ENCODE data around the gene TGFA.

TGFA gene

DNA sequence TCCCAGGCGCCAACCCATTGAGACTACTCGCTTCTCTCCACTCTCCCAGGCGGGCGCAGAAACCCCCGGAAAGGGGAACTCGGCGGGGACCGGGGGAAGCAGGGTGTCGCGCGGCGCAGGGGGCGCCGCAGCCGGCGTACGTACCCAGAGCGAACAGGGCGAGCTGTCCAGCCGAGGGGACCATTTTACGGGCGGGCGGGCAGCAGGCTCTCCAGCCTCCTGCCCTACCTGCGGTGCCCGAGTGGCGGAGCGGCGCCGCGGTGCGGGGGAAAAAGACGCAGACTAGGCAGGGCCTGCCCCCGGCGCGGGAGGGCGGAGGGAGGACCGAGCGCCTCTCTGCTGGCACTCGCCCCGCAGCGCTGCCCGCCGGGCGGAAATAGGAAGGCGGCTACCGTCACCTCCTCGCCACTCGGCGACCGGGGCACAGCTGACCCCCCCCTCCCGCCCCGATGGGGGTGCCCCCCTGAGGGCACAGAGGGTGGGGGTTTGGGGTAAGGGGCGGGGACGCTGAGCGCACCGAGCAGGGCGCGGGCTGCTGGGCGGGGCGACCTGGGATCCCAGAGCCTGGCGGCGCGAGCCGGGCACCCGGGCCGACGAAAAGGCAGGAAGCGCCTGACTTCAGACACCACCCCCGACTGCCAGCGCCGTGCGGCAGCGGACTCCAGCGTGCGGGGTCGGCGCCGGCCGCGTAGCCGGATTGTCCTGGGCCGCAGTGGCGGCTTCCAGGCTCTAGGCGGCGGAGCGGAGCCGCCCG, at the start of gene TGFA:
Gene TGFA (minus strand): TSS at position 243 of the 754 bp plus-strand sequence. CDS start 59 bp downstream, at position 184.
- peak; percentile 60 for DNase-seq (ENCODE audit: low spot score)

DNA sequence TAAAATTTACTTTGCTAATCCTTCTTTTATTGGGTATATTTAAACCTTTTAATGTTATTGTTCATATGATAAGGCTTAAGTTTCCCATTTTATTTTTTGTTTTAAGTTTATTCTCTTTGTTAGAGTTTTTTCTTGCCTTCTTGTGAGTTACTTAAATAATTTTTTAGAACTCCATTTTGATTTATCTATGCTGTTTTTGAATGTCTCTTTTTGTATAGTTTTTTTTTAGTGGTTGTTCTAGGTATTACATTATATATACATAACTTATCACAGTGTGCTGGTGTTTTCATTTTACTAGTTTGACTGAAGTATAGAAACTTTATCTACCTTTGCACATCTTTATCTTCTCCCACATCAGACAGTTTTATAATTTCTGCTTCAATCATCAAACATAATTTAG, 49.4 kb upstream of the TGFA start:
- no peak for DNase-seq (ENCODE audit: low spot score)

DNA sequence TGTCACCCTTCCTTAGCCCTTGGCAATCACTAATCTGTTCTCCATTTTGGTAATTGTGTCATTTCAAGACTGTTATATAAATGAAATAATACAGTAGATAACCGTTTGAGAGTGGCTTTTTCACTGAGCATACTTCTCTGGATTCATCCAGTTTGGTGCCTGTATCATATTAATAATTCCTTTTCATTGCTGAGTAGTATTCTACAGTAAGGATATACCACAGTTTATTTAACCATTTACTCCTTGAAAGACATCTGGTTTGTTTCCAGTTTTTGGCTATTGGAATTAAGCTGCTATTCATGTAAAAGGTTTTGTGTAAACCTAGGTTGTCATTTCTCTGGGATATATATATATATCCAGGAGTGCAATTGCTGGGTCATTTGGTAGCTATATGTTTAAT, 44.6 kb upstream of the TGFA start:
- no peak for DNase-seq (ENCODE audit: low spot score)

DNA sequence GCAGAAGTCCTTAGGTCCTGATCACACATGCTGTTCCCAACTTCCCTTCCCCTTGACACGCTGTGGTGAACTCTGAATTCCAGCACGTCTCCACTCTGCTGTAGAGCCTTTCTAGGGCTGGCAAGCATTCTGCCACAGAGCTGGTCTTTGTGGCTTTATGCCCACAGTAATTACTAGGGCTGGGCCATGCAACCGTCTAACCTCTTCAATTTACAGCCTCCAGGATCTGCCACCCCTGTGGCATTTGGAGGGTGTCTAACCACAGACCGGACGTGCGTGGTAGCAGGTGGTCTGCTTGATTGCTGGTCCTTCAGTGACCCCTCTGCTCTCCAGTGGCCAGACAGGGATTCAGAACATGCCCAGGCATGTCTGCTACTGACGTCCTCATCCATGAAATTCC, 43.1 kb upstream of the TGFA start:
- DNase-seq (ENCODE audit: low spot score) = no peak

DNA sequence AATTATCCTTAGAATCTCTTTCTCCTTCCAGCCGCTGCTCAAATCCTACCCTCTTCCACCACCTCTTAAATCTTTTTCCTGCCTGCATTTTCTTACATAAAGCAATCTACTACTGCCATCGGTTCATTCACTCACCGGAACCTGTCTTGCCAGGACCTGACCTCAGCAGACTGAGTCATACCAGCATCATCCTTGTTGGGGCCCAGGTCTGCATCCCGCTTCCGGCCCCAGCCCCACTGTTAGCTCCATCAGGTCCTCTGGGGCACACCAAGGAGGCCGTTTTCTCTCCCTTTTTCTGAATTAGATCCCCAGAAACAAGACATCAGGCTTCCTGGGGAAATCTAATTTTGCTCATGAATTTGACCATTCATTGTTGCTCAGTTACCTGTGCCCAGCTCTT, 42.7 kb upstream of the TGFA start:
- no peak for DNase-seq (ENCODE audit: low spot score)

DNA sequence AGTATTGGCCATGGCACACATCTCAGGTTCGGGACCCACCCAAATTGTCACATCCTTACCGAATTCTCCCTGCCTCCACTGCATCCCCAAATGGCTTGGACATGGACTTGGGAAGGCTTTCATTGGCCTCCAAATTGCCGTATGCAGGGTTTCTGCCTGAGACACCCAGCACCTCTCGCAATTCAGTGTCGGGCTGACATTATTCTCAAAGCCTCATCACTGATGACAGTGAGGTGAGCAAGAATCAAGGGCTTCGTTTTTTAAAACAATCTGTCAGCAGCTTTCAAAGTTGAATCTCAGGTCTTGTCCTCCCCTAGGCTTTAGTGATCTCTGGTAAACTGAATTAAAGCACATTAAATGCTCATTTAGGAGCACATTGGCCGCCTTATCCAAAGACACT, 29.5 kb upstream of the TGFA start:
- DNase-seq (ENCODE audit: low spot score) = no peak

DNA sequence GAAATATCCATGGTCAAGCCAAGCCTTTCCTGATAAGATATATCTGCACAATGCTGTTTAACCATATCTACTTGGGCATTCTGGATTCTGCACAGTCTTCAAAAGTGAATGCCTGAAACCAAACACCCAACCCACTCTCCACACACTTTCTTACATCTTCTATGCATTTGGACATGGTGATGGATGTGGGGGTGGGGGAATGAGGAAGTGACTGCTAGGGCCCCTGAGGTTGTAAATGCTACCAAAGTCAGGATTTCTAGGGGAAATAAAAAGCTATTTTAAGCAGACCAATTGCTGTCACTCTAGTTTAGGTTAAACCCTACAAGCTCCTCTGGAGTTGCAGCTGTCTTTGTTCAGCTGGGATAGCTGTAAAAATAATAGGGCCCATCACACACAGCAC, 26.7 kb upstream of the TGFA start:
- DNase-seq (ENCODE audit: low spot score) = no peak

DNA sequence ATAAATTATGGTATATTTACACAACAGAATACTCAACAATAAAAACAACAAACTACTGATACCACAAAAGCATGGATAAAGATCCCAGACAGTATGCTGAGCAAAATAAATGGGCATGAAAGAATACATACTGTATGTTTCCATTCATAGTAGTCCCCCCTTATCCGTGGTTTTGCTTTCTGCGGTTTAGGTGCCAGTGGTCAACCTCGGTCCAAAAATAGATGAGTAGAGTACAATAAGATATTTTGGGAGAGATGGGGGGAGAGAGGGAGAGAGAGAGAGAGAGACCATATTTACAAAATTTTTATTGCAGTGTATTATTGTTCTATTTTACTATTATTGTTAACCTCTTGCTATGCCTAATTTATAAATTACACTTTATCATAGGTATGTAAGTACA, 21.0 kb upstream of the TGFA start:
- no peak for DNase-seq (ENCODE audit: low spot score)

DNA sequence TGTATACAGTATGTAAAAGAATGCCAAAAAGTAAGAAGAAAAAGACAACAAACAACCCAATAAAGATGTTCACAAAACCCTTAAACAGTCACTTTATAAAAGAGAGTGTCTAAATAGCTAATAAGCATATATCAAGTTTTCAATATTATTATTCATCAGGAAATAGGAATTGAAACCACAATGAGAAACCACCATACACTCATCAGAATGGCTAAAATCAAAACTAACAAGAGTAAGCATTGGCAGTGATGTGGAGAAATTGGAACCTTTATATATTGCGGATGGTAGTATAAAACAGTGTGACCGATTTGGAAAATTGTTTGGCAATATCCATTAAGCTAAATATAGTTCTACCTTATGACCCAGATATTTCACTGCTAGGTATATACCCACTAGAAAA, 20.5 kb upstream of the TGFA start:
- DNase-seq (ENCODE audit: low spot score) = no peak

DNA sequence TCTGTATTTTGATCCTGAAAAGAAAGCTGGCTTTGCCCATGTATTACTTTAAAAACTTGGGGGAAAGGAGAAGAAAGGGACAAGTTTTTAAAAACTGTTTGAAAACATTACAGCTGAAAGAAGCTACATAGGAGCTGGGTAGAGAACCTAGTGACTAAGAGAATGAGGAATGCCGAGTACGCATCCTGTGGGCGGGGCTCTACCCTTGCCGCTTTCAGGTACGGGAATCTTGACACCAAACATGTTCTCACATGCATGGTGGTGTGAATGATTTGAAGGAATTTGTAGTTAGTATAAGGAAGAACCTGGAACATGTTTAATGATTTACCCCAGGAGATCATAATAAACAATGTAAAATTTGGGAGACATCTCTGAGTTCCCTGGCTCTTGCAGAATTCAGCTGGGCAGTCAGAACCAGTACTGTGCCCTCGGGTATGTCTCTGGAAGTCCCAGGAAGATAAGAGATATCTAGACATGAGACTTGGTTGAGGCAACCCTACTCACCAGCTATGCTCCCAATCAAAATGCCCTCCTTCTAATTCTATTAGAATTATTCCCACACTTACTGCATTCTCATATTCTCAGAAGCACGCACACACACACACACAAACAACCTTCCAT, 16.5 kb upstream of the TGFA start:
- DNase-seq (ENCODE audit: low spot score) = no peak

DNA sequence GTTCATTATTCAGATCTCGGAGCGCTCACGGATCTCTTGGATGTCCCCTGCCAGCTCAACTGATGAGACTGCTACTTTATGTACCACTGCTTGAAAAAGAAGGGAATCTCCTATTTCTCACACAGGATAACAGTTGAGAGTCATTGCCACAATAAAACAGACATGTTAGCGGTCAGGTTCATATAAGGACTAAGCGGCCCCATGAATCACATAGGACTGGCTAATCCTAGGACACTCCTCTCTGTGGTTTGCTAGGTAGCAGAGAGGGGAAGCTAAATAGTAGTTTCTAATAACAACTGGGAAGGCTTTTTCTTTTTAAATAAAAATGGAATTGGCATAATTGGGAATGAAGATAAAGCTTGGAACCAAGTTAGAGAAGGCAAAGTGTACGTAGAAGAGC, 15.9 kb upstream of the TGFA start:
- DNase-seq (ENCODE audit: low spot score) = no peak

DNA sequence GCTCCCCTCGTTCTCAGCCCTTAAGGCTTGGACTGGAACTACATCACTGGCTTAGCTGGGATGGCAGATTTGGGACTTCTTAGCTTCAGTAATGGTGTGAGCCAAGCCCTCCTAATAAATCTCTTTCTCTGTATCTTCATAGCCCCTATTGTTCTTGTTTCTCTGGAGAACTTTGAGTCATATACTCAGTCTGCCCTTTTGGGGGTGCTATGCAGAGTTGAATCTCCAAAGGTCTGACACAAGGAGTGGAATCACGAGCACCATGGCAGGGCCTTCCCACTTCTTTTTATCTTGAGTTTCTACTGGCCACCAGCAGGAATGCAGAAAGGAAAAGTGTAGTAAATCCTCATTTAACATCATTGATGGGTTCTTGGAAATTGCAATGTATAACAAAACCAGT, 13.3 kb upstream of the TGFA start:
- no peak for DNase-seq (ENCODE audit: low spot score)

DNA sequence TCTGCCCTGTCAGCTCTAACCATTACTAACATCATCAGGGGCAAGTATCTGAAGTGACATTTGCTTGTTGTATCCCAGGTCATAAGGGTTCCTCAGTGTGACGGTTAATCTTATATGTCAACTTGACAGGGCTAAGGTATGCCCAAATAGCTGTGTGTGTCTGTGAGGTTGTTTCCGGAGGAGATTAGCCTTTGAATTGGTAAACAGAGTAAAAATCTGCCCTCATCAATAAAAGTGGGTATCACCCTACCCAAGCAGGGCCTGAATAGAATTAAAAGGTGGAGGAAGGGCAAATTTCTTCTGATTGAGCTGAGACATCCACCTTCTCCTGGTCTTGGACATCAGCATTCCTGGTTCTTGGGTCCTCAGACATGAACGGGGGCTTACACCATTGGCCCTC, 12.8 kb upstream of the TGFA start:
- DNase-seq (ENCODE audit: low spot score) = no peak

DNA sequence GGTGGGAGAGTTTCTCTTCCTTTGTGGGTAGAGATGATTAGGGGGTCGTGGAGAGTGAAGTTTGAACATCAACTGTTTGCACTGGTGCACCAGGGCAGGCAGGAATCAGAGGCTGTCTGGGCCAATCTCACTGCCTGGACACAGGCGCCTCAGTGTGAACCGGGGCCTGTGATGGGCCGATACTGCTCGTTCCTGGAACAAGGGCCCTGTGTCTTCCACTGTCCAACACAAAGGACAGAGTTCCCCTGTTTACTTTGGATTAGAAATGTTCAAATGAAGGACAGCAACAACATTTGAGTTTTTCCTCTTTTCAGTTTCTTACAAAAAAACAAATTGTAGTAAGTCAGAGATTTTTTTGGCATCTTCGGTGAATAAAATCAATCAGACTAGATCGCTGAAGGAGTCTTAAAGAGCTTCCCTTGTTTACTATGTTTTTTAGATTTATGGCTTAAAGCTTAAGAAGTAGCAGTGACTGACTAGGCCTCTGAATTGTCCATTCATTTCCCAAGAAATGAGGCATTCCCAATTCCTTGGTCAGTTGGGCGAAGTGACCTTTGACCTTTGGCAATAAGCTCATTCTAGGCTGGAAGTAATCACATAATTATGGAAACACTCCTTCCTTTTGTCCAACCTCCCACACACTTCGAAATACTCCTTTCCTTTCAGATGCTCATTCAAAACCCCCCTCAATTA, 11.6 kb upstream of the TGFA start:
- DNase-seq (ENCODE audit: low spot score) = no peak

DNA sequence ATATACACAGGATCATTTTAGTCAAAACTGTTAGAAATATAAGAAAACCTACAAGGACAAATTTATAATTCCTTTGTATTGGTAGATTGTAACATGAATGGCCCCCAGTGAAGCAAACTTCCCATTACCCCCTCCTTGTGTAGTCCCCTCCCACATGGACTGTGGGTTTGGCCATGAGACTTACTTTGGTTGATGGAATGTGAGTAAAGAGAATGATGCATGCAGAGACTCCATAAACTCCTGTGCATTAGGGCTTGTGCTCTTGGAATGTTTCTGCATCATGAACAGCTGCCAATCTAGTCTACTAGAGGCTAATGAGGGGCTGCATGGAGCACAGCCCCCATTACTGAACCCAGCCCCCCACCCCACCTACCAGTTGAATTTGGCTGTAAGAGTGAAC, 8.3 kb upstream of the TGFA start:
- DNase-seq (ENCODE audit: low spot score) = no peak

DNA sequence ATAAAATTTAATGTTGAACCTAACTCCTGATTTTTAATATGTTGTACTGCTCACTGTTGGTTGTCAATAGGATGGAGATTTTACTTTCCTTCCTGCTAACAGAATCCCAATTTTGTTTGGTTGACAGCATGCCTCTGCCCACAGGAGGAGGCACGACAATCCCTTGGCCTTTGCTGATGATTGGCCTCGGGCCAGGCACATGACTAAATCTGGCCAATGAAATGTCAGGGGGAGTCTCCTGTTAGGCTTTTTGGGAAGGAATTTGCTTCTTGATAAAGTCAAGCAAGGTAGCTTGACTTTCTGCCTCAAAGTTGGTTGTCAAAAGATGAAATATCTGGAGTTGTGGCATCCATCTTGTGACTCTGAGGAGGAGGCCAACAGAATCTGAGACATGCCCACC, 6.8 kb upstream of the TGFA start:
- DNase-seq (ENCODE audit: low spot score) = no peak

DNA sequence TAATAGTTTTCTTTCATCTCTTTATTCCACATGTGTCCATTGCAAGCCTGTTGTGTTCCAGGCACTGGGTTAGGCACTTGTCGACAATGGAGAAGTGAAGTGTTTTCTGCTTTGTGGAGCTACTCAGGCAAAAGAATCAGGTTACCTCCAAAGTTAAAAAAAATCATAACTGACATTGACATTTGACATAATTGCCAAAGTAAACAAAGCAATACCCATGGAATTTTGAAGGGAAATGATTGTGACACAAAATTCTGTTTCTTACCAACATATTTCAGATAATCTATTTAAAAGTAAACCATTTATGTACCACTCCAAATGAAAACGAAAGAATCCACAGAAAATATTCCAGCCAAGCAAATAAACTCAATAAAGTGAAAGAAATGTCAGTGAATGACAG, 6.4 kb upstream of the TGFA start:
- no peak for DNase-seq (ENCODE audit: low spot score)

DNA sequence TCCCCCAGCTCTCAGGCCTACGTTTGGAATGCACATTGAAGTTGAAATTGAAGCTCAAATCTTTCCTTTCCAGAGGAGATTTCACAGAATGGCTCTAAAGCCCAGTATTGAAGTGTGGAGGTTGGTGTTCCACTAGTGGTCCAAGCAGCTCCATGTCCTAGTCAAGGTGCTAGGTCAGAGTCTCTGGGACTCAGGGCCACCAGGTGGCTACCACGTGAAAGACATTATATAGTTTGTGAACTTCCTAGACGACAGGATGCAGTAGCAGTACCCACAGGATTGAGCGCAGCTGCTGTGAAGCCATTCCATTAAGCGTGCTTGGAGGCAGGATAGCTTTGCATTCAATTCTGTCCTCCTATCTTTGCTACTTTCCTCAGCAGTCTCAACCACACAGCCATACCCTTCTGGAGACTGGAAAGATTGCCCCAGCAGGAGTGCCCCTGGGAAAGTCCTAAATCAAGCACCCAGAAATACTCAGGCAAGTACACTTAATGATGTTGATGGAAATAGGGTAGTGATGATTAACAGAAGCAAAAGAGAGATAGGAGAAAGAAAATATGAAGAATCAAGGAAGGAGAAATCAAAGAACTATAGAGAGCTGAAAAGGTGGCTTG, 4.7 kb upstream of the TGFA start:
- DNase-seq (ENCODE audit: low spot score) = no peak

DNA sequence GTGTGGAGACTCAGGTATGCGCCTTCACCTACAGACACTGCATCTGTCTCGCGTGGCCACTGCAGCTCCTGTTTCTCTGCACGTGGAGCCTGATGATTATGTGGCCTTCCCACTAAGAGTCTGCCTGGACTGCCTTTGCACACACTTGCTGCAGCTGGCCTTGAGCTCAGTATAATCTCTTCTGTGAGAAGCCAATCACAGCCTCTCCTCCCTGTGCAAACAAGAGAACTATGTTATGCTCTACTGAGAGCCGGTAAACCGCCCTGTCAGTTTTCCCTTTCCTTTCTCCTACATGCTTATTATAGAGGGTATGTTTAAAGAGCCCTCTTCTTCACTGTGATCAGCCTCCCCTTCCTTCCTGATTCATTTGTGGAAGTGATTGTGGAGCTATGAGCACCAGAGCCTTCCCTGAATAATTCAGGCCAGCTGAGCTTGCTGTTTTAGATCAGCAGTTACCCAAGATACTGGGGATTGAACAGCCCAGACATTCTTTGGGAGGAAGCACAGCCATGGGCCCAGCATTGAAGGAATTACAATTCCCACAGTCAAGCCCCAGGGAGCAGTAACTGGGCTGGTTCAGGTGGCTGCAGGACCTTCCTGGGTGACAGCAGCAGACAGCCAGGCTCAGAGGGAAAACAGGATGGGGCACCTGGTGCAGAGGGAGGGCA, 3.7 kb upstream of the TGFA start:
- DNase-seq (ENCODE audit: low spot score) = no peak

DNA sequence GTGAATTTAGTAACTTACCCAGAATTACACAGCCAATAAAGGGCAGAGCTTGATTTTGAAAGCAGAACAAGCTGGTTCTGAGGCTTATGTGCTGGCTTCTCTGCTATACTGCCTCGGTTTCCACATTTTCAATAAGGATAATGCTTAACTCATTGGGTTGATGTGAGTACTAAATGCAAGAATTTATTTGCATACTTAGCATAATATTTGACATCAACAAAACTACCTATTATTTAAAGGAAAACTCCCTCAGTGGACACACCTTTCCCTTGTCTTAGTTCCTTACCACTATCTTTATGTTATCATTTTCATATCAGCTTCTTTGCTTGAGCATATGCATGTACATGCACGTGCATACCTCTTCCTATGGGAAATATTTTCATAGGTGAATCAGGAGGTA, 3.0 kb upstream of the TGFA start:
- no peak for DNase-seq (ENCODE audit: low spot score)

DNA sequence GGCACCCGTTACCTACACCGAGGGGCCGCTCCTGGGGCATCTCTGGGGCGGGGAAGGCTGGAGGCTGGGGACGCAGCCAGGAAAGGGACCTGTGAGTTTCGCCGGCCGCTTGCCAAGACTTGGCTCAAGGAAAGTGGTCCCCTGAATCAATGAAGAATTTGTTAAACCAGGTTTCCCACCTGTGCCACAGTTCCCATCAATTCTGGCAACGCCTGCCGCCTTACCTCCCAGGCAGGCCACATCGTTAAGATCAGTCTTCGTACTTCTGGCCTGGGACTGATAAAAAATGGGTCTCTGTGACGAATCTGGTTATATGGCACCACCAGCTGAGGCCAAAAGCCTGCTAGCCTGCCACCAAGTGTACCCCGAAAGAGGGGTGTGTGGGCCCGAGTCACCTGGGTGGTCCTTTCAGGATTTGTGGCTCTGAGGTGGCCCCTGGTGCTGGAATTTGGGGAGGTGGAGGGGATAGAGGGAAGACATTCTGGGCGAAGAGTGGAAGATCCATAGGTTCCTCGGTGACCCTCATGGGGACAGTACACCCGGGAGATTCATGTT, 789 bp upstream of the TGFA start:
- no peak for DNase-seq (ENCODE audit: low spot score)

DNA sequence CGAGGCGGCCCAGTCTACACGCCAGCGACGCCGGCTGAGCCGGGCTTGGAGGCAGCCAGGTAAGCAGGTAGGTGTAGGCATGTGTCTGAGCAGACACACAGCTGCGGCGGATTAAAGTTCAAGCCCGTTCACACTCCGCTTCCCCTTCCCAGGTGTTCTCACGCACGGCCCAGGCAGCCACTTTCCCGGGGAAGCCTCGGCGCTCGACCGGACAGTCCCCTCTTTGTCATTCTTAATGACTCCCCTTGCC, 367 bp downstream of the TGFA start:
- DNase-seq (ENCODE audit: low spot score) = peak; percentile 13
